GM13976 (cell line): ENCODE results near the gene NBAS.

Experiments
- DNase-seq: peaks from one replicate; pipeline ENCODE4 v3.0.0; 2012; ENCODE audit warnings: low spot score
- in situ Hi-C: fragments of 300-500 bp; cut with MboI; formaldehyde crosslinking; loops from one replicate; pipeline ENCODE4 v1.12.0; 2022; ENCODE audit warnings: low sequenced_read_pairs, mixed read lengths, inconsistent platforms; ENCODE audit not compliant: unreplicated experiment
- TF ChIP-seq, protein P1 (sequence below): IDR thresholded peaks from 2 replicates; pipeline ENCODE4 v1.5.1; 2012; ENCODE audit warnings: borderline replicate concordance, mild to moderate bottlenecking; ENCODE audit not compliant: insufficient read depth; ENCODE audit errors: extremely low read depth, missing control alignments, control extremely low read depth

Gene NBAS

DNA sequence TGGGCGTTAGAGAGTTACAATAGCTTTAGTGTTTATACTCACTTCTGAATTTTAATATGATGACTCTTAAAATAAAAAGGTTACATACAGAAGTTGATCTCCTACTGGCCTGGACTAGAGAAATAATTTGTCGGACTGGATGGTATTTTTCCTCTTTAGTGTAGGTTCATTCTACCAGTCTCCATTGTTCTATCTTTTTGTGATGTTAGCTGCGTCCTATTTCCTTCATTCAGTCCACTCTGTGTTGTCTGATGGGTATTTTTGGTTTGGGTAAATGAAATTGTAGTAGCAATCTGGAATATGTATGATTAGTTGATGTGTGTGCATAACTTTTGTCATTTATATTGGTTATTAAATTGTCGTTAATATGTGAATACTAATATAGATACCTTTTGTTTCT, 35.8 kb upstream of the NBAS start:
- no peak for DNase-seq
- TF ChIP-seq, protein P1, sequence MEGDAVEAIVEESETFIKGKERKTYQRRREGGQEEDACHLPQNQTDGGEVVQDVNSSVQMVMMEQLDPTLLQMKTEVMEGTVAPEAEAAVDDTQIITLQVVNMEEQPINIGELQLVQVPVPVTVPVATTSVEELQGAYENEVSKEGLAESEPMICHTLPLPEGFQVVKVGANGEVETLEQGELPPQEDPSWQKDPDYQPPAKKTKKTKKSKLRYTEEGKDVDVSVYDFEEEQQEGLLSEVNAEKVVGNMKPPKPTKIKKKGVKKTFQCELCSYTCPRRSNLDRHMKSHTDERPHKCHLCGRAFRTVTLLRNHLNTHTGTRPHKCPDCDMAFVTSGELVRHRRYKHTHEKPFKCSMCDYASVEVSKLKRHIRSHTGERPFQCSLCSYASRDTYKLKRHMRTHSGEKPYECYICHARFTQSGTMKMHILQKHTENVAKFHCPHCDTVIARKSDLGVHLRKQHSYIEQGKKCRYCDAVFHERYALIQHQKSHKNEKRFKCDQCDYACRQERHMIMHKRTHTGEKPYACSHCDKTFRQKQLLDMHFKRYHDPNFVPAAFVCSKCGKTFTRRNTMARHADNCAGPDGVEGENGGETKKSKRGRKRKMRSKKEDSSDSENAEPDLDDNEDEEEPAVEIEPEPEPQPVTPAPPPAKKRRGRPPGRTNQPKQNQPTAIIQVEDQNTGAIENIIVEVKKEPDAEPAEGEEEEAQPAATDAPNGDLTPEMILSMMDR, result no peak
- in situ Hi-C loops, result loop anchor here (25.0 kb wide), 1 partner anchor 685 kb away; no protein-coding TSS in a partner anchor

DNA sequence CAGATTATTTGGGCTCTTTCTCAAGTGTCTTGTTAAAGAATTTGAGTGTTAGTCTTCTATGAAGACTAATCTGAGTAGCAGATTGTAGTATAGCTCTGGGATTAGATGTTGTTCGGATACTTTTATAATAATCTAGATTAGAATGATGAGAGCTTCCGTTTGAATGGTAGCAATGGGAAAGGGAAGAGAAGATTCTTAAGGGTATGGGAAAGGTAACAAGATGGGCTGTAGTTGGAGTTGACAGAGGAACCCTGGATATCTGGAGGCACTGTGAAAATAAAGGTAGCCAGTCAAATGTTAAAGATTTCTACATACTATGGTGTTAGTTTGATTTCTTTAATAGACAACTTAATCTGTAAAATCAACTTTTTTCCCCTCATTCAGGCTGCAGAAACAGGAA, 35.2 kb upstream of the NBAS start:
- TF ChIP-seq, protein P1, result no peak
- no peak for DNase-seq

DNA sequence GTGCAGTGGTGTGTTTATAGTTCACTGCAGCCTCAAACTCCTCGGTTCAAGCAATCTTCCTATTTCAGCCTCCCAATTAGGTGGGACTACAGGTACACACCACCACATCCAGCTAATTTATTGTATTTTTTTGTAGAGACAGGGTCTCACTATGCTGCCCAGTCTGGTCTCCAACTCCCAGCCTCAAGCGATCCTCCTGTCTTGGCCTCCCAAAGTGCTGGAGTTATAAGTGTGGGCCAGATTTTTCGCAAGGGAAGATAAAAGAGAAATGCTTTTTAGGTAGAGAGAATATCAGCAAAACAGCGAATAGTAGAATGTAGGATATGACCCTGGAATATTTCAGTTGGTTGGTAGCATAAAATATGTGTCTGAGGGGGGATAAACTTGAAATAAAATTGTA, 34.8 kb upstream of the NBAS start:
- DNase-seq, result no peak
- in situ Hi-C loops, result loop anchor here (25.0 kb wide), 1 partner anchor 684 kb away; no protein-coding TSS in a partner anchor
- TF ChIP-seq, protein P1, result no peak

More for the DNA sequence above, 35.2 kb upstream of the NBAS start:
- in situ Hi-C loops, result loop anchor here (25.0 kb wide), 1 partner anchor 684 kb away; no protein-coding TSS in a partner anchor

DNA sequence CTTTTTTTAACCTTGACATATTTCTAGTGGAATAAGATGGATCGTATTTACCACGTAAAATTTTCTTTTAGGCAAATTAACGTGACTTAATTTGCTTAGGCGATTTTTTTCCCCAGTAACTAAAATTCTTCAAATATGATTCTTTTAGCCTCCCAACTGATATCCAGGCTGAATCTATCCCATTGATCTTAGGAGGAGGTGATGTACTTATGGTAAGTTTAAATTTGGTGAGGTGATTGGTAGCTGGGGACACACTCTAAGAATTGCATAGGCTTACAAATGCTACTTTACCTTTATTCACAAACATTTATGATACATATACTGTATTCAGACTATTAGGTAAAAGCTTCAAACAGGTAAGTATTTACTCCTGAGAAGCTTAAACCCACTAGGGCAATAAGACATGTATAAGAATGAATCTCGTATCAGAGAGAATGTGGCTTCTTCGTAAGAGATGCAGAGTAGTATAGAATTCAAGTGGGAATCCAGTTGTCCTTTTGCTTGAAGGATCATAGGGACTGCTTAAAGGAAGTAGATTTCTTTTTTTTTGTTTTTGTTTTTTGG, 34.3 kb upstream of the NBAS start:
- no peak for DNase-seq
- in situ Hi-C loops, result loop anchor here (25.0 kb wide), 1 partner anchor 683 kb away; no protein-coding TSS in a partner anchor
- TF ChIP-seq, protein P1, result no peak

DNA sequence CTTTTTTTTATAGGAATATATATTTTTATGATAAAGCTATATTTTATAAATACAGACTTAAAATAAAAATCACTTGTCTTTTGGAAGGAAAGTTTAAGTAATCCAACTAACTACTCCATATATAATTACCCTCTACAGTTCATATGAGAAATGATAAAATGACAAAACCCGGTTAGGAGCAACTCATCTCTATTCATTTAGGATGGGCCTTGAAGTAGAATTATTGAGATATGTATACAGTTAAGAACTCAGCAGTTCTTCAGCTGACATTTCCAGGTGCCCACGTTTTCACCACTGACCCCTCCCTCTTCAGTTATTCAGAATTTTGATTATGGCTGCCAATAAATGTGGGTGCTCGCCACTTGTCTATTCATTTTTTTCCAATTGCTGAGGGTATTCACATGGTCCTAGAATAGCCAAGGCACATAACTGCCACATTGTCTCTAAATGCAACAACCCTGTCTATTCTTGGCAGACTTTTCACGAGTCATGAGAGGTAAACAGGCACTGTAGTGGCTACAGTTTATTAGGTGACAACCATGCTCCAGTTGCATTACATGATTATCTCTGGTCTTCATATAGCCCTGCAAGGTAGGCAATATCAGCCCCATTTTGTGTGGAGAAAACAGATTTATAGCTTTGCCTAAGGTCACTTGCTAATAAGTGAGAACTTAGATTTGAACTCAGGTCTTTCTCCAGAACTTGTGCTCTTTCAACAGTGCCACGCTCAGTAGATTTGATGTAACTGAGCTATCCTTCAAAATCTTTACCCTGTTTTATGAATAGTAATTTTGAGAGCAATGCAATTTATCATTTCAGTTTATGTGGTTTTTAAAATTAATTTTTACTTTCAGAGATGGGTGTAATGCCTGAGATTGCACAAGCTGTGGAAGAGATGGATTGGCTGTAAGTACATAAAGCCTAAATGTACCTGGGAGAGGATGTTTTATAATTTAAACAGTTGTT, 33.4 kb upstream of the NBAS start:
- TF ChIP-seq, protein P1, result no peak
- in situ Hi-C loops, result loop anchor here (25.0 kb wide), 1 partner anchor 682 kb away; no protein-coding TSS in a partner anchor
- DNase-seq, result no peak

DNA sequence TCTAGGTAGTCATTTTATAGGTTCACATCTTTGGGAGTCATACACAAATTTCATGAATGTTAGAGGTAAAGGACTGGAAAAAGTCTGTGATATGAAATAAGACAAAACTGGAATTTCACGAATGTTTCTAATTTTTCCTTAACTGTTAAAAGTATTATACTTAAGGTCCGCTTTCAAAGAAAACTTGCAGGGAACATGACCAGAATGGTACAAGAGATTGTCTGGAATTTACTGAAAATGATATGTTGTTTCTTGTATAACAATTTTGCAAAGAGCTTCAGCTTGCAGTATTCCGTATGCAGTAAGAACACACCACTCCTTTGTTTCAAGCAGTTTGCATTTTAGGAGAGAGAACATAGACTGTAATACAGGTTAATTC, 32.2 kb upstream of the NBAS start:
- no peak for DNase-seq
- TF ChIP-seq, protein P1, result no peak
- in situ Hi-C loops, result loop anchor here (25.0 kb wide), 1 partner anchor 681 kb away; no protein-coding TSS in a partner anchor
